Measurements from ENCODE around the gene MAP3K9.
"Not testable (repeated sequence)": the region's sequence is repeated elsewhere in the genome, so short reads cannot be mapped to it uniquely, and the experiment has no call there.

MAP3K9 gene

DNA sequence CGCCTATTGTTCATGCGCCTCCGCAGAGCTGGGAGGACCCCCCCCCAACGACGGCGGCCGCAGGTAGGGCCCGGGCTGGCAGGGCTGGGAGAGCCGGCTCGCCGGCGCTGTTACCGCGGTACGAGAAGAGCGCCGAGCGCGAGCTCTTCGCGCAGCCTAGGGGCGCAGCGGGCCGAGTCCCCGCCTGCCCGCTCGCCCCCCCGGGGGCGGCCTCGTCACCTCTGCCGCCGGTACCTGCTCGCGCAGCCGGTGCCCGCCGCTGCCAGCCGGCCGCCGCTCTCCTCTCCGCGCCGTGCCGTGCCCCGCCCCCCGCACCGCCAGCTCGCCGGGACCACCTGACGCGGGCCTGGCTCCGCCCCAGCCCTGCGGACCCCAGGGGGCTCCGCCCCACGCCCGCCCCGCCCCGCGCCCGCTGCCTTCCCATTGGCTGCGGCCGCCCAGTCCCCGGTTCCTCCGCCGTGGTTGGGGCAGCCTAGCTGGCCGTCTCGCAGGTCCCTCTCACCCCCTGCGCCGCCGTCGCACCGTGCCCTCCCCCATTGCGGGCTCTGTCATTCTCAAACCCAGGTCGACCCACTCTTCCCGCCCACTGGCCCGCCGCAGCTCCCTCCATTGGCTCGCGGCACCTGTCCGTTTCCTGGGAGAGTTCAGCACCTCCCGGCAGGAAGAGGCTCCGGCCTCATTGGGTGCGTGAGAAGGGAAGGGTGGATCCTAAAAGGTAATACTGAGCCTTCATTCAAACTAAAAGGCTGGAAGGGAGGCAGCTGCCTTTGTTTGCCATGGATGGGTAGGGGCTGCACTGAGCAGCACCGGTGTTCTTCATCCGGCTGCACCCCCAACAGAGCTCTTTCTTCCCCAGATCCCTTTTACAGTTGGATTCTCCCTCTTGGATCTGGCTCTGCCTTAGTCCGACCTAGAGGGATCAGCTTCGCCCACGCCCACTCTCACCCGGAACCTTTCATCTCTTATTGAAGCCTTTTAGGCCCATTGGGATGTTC is at the start of gene MAP3K9:
TSS of gene MAP3K9 (minus strand) at position 289 of the 995 bp plus-strand sequence. CDS start 342 bp downstream, outside the sequence.
- no peak for DNase-seq (ENCODE audit: low read depth)

DNA sequence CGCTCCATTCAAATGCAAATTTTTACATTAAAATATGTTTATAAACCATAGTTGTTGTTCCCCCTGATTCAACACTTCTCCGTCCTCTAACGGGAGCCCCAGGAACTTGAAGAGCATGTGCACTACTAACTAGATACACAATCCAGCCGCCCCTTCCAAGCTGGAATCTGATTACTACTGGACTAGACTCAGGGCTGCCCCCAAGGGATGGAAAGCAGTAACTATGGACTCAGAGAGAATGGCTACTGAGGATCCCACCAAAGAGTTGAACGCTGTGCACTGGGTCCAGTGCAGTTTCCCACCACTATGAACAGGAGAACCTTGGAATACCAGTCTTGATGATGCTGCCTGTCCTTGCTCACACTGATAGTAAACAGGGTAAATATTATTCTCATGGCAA is 49.3 kb upstream of the MAP3K9 start:
- DNase-seq (ENCODE audit: low read depth), result no peak

DNA sequence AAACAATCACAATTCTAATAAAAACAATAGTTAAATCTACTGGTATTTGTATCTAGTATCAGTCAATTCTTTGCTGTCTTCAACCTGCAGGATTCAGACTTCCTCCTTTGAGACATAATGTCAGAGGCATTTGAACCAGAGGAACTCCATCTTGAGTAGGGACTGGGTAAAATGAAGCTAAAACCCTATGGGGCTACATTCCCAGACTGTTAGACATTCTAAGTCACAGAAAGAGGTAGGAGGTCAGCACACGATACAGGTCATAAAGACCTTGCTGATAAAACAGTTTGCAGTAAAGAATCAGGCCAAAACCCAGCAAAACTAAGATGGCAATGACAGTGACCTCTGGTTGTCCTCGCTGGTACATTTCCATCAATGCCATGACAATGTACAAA is 48.2 kb upstream of the MAP3K9 start:
- no peak for DNase-seq (ENCODE audit: low read depth)

DNA sequence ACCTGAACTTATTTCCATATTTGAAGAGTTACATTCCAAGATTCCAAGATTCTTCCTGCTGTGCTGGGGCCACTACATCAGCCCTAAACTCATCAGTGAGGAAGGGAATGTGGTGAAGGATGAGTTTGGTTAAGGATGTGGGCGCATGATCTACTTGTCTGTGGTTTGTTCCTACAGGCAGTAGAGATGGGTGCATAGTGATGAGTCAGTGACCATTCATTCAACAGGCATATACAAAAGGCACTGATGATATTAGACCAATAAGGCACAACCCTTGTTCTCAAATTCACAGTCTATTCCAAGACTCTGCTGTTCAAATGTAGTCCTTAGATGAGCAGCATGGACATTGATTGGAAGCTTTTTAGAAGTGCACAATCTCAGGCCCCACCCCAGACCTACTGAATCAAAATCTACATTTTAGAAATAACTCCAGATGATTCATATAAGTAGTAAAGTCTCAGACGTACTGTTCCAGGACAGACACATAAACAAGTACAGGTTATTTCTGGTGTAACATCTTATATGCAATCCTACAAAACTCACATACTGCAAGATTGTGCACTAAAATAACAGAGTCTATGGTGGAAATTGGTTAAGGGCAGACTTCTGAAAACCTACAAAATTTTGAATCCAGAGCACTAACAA is 47.7 kb upstream of the MAP3K9 start:
- peak; percentile 37 for DNase-seq (ENCODE audit: low read depth)

DNA sequence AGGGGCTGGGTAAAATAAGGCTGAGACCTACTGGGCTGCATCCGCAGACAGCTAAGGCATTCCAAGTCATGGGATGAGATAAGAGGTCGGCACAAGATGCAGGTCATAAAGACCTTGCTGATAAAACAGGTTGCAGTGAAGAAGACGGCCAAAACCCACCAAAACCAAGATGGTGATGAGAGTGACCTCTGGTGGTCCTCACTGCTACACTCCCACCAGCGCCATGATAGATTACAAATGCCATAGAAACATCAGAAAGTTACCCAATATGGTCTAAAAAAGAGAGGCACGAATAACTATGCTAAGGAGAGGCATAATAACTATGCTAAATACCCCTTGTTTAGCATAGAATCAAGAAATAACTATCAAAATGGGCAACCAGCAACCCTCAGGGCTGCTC is 46.2 kb upstream of the MAP3K9 start:
- no peak for DNase-seq (ENCODE audit: low read depth)

DNA sequence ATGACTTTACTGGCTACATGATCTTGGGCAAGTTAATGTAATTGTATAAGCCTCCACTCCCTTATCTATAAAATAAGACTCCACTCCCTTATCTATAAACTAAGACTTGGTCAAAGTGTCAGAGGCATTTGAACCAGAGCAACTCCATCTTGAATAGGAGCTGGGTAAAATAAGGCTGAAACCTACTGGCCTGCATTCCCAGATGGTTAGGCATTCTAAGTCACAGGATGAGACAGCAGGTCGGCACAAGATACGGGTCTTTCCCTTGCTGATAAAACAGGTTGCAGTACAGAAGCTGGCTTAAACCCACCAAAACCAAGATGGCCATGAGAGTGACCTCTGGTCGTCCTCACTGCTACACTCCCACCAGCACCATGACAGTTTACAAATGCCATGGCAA is 44.3 kb upstream of the MAP3K9 start:
- DNase-seq (ENCODE audit: low read depth), result not testable (repeated sequence)

DNA sequence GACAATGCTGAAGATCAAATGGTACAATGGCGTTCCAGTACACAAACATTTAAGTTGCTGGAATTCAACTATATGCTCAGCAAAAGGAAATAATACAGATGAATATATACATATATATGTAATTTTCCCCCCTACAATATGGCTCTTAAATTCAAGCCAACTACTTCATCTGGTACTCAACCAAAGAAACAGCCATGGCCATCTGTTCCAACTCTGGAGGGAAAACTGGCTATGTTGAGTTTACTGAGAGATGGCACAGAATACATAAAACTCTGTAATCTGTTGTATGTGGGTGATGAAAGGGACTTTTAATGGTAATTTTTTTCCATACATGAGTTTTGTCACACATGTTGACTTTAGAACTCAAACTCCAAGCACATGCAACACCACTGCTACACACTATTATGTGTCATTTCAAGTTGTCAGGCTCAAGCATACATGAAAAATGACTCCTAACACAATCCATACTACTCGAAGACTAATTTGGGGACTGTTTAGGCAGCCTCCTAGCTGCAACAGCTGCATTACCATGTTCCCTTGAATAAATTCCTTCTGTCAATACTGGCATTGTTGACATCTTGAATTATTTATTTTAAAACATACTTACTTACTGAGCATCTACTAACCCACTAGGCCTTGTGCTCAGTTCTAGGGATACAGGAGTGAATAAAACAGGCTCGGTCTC is 38.2 kb upstream of the MAP3K9 start:
- DNase-seq (ENCODE audit: low read depth), result no peak

DNA sequence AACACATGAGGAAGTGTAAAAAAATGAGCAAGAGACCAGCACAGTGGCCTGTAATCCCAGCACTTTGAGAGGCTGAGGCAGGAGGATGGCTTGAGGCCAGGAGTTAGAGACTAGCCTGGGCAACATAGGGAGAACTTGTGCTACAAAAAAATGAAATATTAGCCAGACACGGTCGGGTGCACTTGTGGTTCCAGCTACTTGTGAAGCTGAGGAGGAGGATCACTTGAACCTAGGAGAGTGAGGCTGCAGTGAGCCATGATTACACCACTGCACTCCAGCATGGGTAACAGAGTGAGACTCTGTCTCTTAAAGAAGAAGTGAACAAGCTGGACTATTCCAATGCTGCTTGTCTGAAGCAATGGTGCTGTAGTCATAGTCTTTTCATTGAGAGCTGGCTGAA is 36.3 kb upstream of the MAP3K9 start:
- no peak for DNase-seq (ENCODE audit: low read depth)

DNA sequence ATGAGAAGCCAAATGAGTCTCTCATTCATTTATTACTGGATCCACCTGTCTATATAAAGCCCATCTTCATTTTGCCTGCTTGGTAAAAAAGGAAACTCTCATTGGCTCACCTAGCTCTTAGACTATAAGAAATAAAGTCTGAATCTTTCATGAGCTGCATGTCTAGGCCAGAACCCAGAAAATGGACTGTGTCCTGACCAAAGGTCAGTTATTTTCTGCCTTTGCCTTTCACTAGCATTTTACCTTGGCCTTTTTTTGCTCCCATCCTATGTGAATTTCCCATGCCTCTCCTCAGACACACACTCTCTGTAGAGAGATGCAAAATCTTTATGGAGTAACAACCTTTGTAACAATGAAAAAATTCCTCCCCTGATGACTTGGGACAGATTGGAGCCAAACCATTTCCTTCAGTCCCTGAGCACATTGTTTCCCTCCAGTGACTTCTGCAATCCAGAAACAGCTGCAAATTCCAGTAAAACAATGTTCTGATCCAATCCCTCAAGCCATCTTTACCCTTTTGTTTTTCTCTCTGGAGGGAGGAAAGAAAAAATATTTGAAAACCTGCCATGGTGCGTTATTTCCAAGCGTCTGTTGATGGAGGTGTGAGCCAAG is 33.6 kb upstream of the MAP3K9 start:
- no peak for DNase-seq (ENCODE audit: low read depth)

DNA sequence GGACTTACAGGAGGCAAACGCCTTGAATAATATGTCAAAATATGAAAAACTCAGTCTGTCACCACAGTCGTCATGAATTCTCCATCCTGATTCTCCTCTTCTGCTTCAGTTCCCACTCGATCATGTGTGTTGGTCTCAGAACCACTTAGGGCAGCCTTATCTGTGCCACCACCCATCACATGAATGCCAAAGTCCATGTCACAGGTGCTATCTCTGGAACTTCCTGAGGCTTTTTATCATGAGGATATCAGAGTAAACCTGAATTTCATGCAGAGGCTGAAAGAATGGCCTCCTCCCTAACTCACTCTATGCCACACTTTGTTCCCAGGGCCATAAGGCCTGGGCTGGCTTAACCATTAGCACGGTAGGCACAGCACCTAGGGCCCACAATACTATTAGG is 28.8 kb upstream of the MAP3K9 start:
- DNase-seq (ENCODE audit: low read depth), result no peak

DNA sequence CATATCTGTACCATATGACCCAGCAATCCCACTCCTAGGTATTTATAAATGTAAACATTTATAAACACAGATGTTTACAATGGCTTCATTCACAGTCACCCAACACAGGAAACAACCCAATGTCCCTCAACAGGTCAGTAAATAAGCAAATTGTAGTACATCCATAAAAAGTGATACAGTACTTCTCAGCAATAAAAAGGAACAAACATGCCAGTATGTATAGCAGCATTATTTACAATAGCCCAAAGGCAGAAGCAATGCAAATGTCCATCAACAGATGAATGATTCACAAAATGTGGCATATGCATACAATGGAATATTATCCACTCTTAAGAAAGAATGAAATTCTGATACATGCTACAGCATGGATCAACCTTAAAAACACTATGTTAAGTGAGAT is 27.6 kb upstream of the MAP3K9 start:
- no peak for DNase-seq (ENCODE audit: low read depth)

DNA sequence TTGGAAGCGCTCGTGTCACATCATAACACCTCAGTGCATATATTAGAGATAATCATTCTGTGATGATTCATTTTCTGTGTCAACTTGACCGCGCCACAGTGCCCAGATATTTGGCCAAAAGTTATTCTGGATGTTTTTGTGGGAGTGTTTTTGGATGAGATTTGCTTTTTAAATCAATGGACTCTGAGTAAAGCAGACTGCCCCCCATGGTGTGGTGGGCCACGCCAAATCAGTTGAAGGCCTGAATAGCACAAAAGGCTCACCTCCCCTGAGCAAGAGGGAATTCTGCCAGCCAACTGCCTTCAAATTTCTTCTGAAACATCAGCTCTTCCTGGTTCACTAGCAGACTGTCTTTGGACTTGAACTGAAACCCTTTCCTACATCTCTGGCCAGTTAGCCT is 24.6 kb upstream of the MAP3K9 start:
- no peak for DNase-seq (ENCODE audit: low read depth)

DNA sequence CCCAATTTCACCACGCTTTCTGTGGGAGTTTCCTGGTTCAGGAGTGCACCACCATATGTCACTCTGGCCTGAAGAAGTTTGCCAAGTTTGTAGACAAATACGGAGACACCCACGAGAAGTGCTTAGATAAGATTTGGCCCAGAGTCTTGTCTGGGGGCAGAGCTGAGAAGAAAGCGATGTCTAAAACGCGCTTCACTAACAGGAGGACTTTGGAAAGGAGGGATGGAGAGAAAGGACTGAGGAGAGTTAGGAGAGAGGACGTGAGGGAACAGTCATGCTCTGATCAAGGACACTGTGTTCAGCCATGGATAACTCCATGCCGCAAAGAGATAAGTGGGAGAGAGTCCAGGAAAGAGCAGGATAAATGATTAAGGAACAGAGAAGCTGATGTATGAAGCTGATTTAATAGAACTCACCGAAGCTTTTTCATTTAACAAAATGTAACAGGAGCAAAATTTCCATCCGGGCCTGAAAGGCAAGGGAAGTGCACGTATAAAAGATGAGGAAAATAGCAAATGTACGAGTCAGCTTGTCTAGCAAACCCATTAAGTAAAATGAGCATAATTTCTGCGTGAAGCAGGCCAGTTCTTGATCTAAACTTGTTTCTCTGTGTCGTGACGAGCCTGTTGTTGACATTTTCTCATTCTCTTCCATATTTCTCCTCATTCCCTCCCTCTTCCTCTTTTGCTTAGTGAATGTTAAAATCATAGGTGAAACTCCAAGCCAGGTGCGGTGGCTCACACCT is 23.4 kb upstream of the MAP3K9 start:
- no peak for DNase-seq (ENCODE audit: low read depth)

DNA sequence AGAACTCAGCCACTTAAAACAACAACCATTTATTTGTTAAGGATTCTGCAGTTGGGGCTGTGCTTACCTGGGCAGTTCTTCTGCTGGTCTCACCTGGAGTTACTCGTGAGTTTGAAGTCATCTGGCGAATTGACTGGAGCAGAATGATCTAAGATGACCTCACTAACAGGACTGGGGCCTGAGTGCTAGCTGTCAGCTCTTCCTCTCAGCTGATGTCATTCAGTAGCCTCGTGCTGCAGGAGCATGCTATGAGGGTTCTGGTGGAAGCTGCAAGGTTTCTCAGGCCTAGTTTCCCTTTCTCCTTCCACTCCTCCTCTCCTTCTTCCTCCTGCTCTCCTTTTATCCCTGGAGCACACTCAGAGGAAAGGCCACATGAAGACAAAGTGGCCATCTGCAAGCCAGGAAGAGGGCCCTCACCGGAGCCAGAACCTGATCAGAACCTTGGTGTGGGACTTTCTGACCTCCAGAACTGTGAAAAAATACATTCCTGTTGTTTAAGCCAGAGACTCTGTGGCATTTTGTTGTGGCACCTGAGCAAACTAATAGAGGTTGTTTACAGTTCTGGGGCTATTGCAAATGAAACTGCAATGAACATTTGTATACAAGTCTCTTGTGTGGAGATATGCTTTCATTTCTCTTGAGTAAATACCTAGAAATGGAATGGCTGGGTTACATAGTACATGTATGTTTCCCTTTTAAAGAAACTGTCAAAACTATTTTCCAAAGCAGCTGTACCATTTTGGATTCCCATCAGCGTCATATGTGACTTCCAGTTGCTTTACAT is 21.9 kb upstream of the MAP3K9 start:
- no peak for DNase-seq (ENCODE audit: low read depth)

DNA sequence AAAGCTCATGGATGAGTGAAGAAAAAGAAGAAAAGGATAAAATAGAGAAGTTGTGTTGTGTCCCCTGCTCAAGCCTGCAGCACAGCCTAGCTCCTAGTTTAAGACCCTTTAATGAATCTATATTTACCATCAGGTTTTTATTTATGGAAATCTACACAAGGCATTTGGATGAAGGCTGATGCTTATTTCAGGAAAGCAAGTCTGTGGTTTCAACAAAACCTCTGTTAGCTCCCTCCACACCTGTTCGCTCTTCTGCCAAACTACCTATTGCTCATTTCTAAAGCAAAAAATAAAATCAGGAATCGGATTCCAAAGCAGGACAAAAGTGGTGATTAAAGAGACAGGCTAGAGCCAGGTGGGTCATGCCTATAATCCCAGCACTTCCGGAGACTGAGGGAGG is 18.9 kb upstream of the MAP3K9 start:
- DNase-seq (ENCODE audit: low read depth), result no peak

DNA sequence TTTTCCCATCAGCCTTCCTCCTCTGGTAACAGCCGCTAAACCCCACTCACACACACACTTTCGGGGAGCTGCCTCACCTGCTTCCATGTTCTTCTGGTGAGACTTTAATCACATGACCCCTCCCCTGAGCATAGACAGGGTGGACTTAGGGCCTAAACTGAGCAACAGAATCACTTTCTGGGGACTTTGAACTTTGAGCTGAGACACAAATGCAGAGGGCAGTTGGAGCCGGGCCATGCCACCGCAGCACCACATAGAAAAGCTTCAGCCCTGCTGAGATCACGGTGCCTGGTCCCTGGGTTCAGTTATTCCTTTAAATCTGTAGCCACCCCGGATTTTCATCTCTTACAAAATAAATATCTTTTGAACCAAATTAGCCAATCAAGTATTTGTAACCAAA is 18.4 kb upstream of the MAP3K9 start:
- DNase-seq (ENCODE audit: low read depth), result no peak

DNA sequence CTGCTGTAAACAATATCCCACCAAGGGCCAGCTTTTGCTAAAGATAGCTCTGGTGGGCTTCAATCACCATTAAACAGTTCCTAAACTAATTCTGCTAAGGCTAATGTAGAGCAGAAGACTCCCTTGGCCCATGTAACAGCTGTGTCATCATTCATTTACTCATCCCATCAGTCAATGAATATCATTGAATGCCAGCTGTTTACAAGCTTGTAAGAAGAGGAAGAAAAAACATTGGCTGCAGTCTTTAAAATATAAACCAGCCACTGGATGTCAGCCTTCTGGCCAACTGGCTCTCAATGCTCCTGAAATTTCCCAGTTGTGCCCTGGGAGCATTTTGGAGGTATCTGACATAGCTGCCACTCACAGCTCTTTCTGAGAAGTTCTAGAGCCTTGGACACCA is 18.0 kb upstream of the MAP3K9 start:
- no peak for DNase-seq (ENCODE audit: low read depth)

DNA sequence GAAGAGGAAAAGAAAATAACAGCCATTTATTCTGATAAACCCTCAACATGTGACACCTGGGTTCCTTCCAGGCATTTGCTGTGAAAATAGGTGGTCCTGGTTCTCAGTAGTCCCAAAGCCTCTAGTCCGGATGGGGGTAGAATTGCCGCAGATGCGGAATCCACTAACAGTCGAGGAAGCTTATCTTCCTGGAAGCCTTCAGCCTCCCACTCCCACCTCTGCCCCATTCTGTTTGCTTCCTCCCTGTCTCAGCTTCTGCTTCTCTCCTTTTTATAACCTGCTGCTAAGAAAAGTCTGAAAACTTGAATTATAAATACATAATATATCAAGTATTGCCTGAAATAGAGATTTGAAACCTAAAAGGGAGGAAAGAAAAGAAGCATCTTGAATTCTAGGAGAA is 14.0 kb upstream of the MAP3K9 start:
- no peak for DNase-seq (ENCODE audit: low read depth)

DNA sequence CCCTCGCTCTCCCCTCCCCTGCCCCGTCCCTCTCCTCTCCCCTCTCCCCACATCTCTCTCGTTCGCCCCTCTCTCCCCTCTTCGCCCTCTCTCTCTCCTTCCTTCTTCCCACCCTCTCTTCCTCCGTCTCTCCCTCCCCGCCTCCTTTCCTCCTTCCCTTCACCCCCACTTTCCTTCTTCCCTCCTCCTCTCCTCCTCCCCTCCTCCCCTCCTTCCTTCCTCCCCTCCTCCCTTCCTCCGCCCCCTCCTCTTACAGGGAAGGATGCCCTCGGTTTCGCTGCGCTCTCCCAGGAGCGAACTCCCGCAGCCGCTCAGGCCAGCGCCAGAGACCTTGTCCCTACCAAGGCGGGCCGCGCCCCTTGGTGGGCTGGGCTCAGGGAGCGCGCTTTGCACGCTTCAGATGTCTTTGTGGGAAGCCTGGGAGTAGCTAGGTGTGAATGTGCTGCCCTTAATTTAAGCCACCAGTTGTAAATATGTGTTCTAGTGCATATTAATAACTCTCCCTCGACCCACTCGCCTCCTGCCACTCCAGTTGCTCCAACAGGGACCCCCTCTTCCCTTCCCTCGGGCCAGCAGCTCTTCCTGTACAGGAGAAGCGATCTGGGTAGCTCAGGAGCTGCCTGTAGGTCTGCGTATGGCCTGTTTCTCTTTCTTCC is 13.3 kb upstream of the MAP3K9 start:
- DNase-seq (ENCODE audit: low read depth), result no peak

All from stromal cell of bone marrow (primary cell).